Endothelial cell of umbilical vein (primary cell): Measurements from ENCODE around the gene SMNDC1. TPM values are rescaled to one million over a fixed set of nuclear protein-coding genes. Genes with fewer than 3 reads are reported as not detected.

Experiments
- BruUV-seq: library from RNA; stranded (reverse); fragments of 400-500 nt; replicated peaks from 2 replicates; lab custom pipeline; 2021; lab: Mats Ljungman, UMichigan
- CTCF ChIA-PET: fragments of 300-600, 350-600 bp; sonication (Branson Sonifier 250); formaldehyde crosslinking; loops from one replicate; lab custom pipeline; 2021; ENCODE audit warnings: antibody characterized with exemption, inconsistent platforms; lab: Charles Lee
- POLR2A ChIA-PET: fragments of 300-600, 350-600 bp; sonication (Branson Sonifier 250); formaldehyde crosslinking; loops from one replicate; lab custom pipeline; 2021; ENCODE audit warnings: antibody characterized with exemption, inconsistent platforms; lab: Charles Lee
- DNase-seq: peaks from one replicate; pipeline ENCODE4 v3.0.0-alpha.2; 2011; ENCODE audit warnings: low read depth, low spot score
- FAIRE-seq: peaks from 2 replicates; lab custom pipeline; 2011; peaks lifted over from hg19 to GRCh38; lab: Jason Lieb, UNC
- H2AFZ ChIP-seq: 2 replicates; pipeline ENCODE4 v1.6.0; 2012; ENCODE audit warnings: low read depth, low read length, control low read depth, inconsistent platforms
- H3K27ac ChIP-seq: 2 replicates; pipeline ENCODE4 v1.5.1; 2011; ENCODE audit warnings: low read depth, mild to moderate bottlenecking, control low read depth, low read length, moderate library complexity; ENCODE audit not compliant: insufficient read depth
- H3K27me3 ChIP-seq, 2 experiments: 2 replicates each; pipeline versions ENCODE4 v1.6.0 to v1.6.1; 2011; ENCODE audit warnings: low read length in 2 of 2, mixed read lengths in 1 of 2; ENCODE audit not compliant: control insufficient read depth in 2 of 2, insufficient read depth in 2 of 2
- H3K36me3 ChIP-seq, 2 experiments: 2 replicates in 1 of 2; 3 replicates in 1 of 2; pipeline ENCODE4 v1.5.1; 2011; ENCODE audit warnings: low read length in 2 of 2, mild to moderate bottlenecking in 1 of 2, moderate library complexity in 1 of 2; ENCODE audit not compliant: control insufficient read depth in 2 of 2, insufficient read depth in 2 of 2; ENCODE audit errors: extremely low read depth in 1 of 2
- H3K4me1 ChIP-seq: 3 replicates; pipeline ENCODE4 v1.5.1; 2011; ENCODE audit warnings: mild to moderate bottlenecking, low read length; ENCODE audit not compliant: control insufficient read depth, insufficient read depth; ENCODE audit errors: extremely low read depth
- H3K4me2 ChIP-seq: 2 replicates; pipeline ENCODE4 v1.6.1; 2011; ENCODE audit warnings: low read length, control low read depth, mixed read lengths; ENCODE audit not compliant: insufficient read depth
- H3K4me3 ChIP-seq, 3 experiments: fragments of 200-600 bp in 1 of 3; sonication (generic), shearing (Covaris generic) in 1 of 3; replicated peaks in 1 of 3; 2 replicates each; pipeline ENCODE4 v1.5.1; 2011 to 2016; ENCODE audit warnings: control low read depth in 3 of 3, low read length in 3 of 3, mild to moderate bottlenecking in 2 of 3, inconsistent platforms in 1 of 3, low read depth in 1 of 3, moderate library complexity in 1 of 3; ENCODE audit not compliant: insufficient read depth in 1 of 3
- H3K79me2 ChIP-seq: 2 replicates; pipeline ENCODE4 v1.6.0; 2012; ENCODE audit warnings: low read length, inconsistent platforms; ENCODE audit not compliant: control insufficient read depth, insufficient read depth
- H3K9ac ChIP-seq: replicated peaks from 2 replicates; pipeline ENCODE3; 2011; ENCODE audit warnings: low read length, control low read depth; ENCODE audit not compliant: insufficient read depth; ENCODE audit errors: extremely low read depth
- H3K9me1 ChIP-seq: replicated peaks from 3 replicates; pipeline ENCODE4 v1.6.0; 2011; ENCODE audit warnings: mild to moderate bottlenecking, low read length; ENCODE audit not compliant: control insufficient read depth, insufficient read depth; ENCODE audit errors: extremely low read depth
- H3K9me3 ChIP-seq: replicated peaks from 2 replicates; pipeline ENCODE4 v1.5.1; 2012; ENCODE audit warnings: low read length, inconsistent platforms; ENCODE audit not compliant: control insufficient read depth, insufficient read depth
- H4K20me1 ChIP-seq: replicated peaks from 2 replicates; pipeline ENCODE3; 2011; ENCODE audit warnings: mild to moderate bottlenecking, low read length; ENCODE audit not compliant: control insufficient read depth, insufficient read depth; ENCODE audit errors: extremely low read depth
- EZH2 ChIP-seq: IDR thresholded peaks from 2 replicates; pipeline ENCODE4 v1.6.1; 2012; ENCODE audit warnings: borderline replicate concordance, low read depth, mild to moderate bottlenecking, moderate library complexity, low read length, inconsistent platforms; ENCODE audit not compliant: severe bottlenecking
- FOS ChIP-seq: IDR thresholded peaks from 2 replicates; pipeline ENCODE4 v1.6.1; 2011; ENCODE audit warnings: mild to moderate bottlenecking, low read length, moderate library complexity, borderline replicate concordance; ENCODE audit not compliant: insufficient read depth
- GATA2 ChIP-seq: IDR thresholded peaks from 2 replicates; pipeline ENCODE4 v1.7.0; 2011; ENCODE audit warnings: low read depth, mild to moderate bottlenecking, moderate library complexity, mixed read lengths, low read length; ENCODE audit not compliant: insufficient read length, insufficient read depth
- JUN ChIP-seq: IDR thresholded peaks from 2 replicates; pipeline ENCODE4 v1.6.1; 2011; ENCODE audit warnings: borderline replicate concordance, low read depth; ENCODE audit not compliant: insufficient read length, insufficient read depth
- MYC ChIP-seq: IDR thresholded peaks from one replicate; pipeline ENCODE4 v1.6.1; 2011; ENCODE audit warnings: mild to moderate bottlenecking, low read depth, low read length
- POLR2A ChIP-seq: IDR thresholded peaks from 2 replicates; pipeline ENCODE4 v1.6.1; 2012; ENCODE audit warnings: low read depth, mild to moderate bottlenecking, control low read depth, low read length
- POLR2AphosphoS5 ChIP-seq: IDR thresholded peaks from 2 replicates; pipeline ENCODE4 v1.6.1; 2012; ENCODE audit warnings: low read depth, mild to moderate bottlenecking, control low read depth, low read length, moderate library complexity; ENCODE audit not compliant: insufficient read depth
- dilution Hi-C: fragments of 300-500 bp; cut with MboI; formaldehyde crosslinking; loops from one replicate; pipeline ENCODE4 v1.15.0; 2019; ENCODE audit warnings: low sequenced_read_pairs; ENCODE audit not compliant: extremely low pct_ligation_motif_present
- intact Hi-C: fragments of 100-400 bp; cut with micrococcal nuclease; formaldehyde crosslinking; loops from one replicate; pipeline ENCODE4 v1.10.0; 2022
- polyA plus RNA-seq, 4 experiments: library from polyadenylated mRNA; depleted of rRNA in 3 of 4; stranded (reverse) in 3 of 4; unstranded in 1 of 4; fragments of >200 nt; gene quantifications; 2 replicates each; pipeline versions ENCODE4 v1.2.1 to v1.2.3, GENCODE V29; 2011 to 2012; ENCODE audit warnings: missing spikeins in 1 of 4
- total RNA-seq: library from RNA; stranded (reverse); gene quantifications from 2 replicates; pipeline ENCODE4 v1.2.3, GENCODE V29; 2021
- TF ChIP-seq, protein P1 (sequence below): IDR thresholded peaks from 2 replicates; pipeline ENCODE4 v1.6.1; 2011; ENCODE audit not compliant: insufficient read depth, insufficient read length
- TF ChIP-seq, protein P2 (sequence below), 2 donors: IDR thresholded peaks; 1 replicate in 1 of 2; 2 replicates in 1 of 2; pipeline ENCODE4 v1.5.1; 2011; ENCODE audit warnings: low read length in 2 of 2, mild to moderate bottlenecking in 2 of 2, moderate library complexity in 2 of 2, control low read depth in 1 of 2, inconsistent platforms in 1 of 2, low read depth in 1 of 2; ENCODE audit not compliant: insufficient read depth in 1 of 2; ENCODE audit errors: extremely low read depth in 1 of 2

The SMNDC1 gene
- total and polyA plus RNA-seq, 2 donors (not counting 3 experiments of a cell fraction or from before 2014, with no cell fraction given) = 7.1 to 39.3 TPM

DNA sequence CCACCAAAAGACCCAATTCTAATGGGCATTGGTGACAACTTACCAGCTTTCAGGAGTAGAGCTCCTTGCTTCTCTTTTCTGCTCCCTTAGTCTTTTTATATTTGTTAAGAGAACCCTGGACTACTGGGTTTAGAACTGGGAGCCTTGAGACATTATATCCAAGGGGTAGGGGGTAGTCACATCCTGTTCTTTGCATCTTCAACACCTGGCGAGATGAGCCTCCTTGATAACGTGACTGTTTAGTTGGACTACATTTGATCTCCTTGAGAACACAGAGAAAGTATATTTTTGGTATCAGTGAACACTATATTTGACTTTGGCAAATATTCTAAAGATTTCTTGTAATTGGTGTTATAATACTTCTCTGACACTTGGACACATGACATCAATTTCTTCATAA is 9.0 kb upstream of the SMNDC1 start:
- Histone ChIP-seq H3K36me3 (no peaks in the 10 kb centered on the region), H3K9ac (no peak overlapping the region), H3K27ac (no peak overlapping the region), H3K4me1 (peaks cover 34% of the 10 kb centered on the region), H4K20me1 (no peaks in the 10 kb centered on the region), H3K4me2 (no peak overlapping the region), H3K79me2 (no peaks in the 10 kb centered on the region), H3K27me3 (no peaks in the 10 kb centered on the region), H3K9me1 (no peaks in the 10 kb centered on the region), H3K9me3 (no peaks in the 10 kb centered on the region), H2AFZ (no peak overlapping the region), H3K4me3 (no peak overlapping the region)
- TF ChIP-seq, protein P1, sequence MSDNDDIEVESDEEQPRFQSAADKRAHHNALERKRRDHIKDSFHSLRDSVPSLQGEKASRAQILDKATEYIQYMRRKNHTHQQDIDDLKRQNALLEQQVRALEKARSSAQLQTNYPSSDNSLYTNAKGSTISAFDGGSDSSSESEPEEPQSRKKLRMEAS = no peak
- TF ChIP-seq, protein P2, sequence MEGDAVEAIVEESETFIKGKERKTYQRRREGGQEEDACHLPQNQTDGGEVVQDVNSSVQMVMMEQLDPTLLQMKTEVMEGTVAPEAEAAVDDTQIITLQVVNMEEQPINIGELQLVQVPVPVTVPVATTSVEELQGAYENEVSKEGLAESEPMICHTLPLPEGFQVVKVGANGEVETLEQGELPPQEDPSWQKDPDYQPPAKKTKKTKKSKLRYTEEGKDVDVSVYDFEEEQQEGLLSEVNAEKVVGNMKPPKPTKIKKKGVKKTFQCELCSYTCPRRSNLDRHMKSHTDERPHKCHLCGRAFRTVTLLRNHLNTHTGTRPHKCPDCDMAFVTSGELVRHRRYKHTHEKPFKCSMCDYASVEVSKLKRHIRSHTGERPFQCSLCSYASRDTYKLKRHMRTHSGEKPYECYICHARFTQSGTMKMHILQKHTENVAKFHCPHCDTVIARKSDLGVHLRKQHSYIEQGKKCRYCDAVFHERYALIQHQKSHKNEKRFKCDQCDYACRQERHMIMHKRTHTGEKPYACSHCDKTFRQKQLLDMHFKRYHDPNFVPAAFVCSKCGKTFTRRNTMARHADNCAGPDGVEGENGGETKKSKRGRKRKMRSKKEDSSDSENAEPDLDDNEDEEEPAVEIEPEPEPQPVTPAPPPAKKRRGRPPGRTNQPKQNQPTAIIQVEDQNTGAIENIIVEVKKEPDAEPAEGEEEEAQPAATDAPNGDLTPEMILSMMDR (IDR thresholded peaks at IDR 0.05; ENCODE audit: extremely low read depth in 1 of 2, insufficient read depth in 1 of 2, low read depth in 1 of 2, low read length in 2 of 2) = no peak
- no peak for TF ChIP-seq JUN
- CTCF ChIA-PET = interaction anchor here (1.7 to 4.1 kb wide), 4 partner anchors 40 to 286 kb away, joined by 10 to 29 read pairs (median 10); no protein-coding TSS in a partner anchor
- intact Hi-C loops = no loop called here
- no peak for FAIRE-seq
- dilution Hi-C loops = no loop called here
- DNase-seq = no peak
- POLR2A ChIA-PET = no interaction called here
- no TSS peak for BruUV-seq

DNA sequence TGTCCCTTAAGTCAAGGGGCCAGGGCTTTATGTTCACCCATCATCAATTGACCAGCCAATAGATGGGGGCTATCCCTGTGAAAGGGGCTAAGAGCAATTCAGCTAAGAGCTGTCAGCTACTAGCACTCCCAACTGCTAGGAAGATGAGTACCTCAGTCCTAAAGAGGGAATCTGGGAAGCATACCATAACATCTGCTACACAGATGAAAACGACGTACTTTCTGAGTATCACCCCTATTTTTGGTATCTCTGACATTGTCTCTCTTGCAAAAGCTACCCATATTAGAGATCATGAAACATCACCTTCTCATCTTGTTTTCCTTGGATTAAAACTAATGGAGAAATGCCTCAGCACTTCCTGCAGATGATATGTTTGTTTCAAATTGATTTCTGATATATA is 7.5 kb upstream of the SMNDC1 start:
- intact Hi-C loops = no loop called here
- FAIRE-seq (no peak), DNase-seq (no peak)
- no peaks in the 10 kb centered on the region for H3K36me3 ChIP-seq
- H3K4me1 ChIP-seq = peaks cover 44% of the 10 kb centered on the region
- H3K4me2 ChIP-seq = no peak overlapping the region
- no peak overlapping the region for H3K27ac ChIP-seq
- BruUV-seq = no TSS peak
- H3K79me2 ChIP-seq = no peaks in the 10 kb centered on the region
- H3K9me3 ChIP-seq = no peaks in the 10 kb centered on the region
- TF ChIP-seq POLR2A (no peak), EZH2 (no peak), FOS (no peak), JUN (no peak), MYC (no peak), POLR2AphosphoS5 (no peak), GATA2 (no peak)
- TF ChIP-seq, protein P1 = no peak
- TF ChIP-seq, protein P2 (IDR thresholded peaks at IDR 0.05; ENCODE audit: extremely low read depth in 1 of 2, insufficient read depth in 1 of 2, low read depth in 1 of 2, low read length in 2 of 2) = no peak
- no peaks in the 10 kb centered on the region for H3K9me1 ChIP-seq
- dilution Hi-C loops = no loop called here
- ChIA-PET CTCF (interaction anchor here (0.7 to 4.1 kb wide), 9 partner anchors 41 to 295 kb away, joined by 3 to 44 read pairs (median 6); no protein-coding TSS in a partner anchor), POLR2A (no interaction called here)
- no peak overlapping the region for H2AFZ ChIP-seq
- no peak overlapping the region for H3K4me3 ChIP-seq
- H3K27me3 ChIP-seq = no peaks in the 10 kb centered on the region
- no peaks in the 10 kb centered on the region for H4K20me1 ChIP-seq
- no peak overlapping the region for H3K9ac ChIP-seq
